Measurements from ENCODE around the gene DFFA.
A peak's percentile ranks its signal among the peaks of the same experiment; 100 is the strongest.
"Not testable (repeated sequence)": the region's sequence is repeated elsewhere in the genome, so short reads cannot be mapped to it uniquely, and the experiment has no call there.

The DFFA gene

DNA sequence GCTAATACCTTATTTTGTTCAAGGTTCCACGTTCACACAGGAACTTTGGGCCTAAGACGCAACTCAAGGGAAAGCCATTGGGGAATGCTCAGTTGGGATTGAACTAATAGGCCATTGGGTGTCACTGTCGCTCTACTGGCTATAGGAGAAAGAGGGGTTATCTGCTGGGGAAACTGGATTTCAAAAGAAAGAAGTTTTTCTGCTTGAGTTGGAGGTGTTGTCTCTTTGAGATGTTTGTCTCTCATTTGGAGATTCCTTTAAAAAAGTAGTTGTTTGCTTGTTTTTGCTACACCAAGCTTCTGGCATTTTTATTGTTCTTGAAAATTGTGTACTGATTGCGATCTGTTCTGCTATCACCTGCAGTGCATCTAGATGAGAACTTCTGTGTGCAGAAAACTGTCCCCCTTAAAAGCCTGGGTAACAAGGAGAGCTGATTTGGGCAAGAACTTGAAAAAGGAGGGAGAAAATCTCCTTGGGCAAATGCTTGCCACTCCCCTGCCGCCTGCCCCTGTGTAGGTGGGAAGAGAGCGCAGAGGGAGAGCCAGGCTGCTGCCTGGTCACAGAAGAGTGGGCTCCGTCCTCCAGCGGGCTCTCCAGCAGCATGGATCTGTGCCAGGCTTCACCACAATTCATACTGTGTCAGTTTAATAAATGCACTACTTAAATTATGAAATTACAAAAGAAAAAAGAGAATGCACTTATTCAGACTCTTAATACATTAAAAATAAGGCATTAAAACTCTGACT is 42.3 kb upstream of the DFFA start:
- Histone ChIP-seq H3K4me1 (ENCODE audit: insufficient read depth, low read length) (peaks cover 50% of the 10 kb centered on the region), H3K9me3 (ENCODE audit: insufficient read depth, low read depth, low read length) (no peaks in the 10 kb centered on the region), H3K27ac (ENCODE audit: low read depth, low read length) (0 out of 2 replicates have a peak overlapping the region, but pooled peaks have one; percentile 24), H3K4me3 (ENCODE audit: low read length) (no peak overlapping the region), H3K27me3 (ENCODE audit: insufficient read depth, low read length) (no peaks in the 10 kb centered on the region), H3K9ac (ENCODE audit: low read depth, low read length) (no peak overlapping the region), H3K36me3 (ENCODE audit: insufficient read depth, low read length) (no peaks in the 10 kb centered on the region)
- 72% methylated on average over 8 of the region's 8 CpGs for WGBS

DNA sequence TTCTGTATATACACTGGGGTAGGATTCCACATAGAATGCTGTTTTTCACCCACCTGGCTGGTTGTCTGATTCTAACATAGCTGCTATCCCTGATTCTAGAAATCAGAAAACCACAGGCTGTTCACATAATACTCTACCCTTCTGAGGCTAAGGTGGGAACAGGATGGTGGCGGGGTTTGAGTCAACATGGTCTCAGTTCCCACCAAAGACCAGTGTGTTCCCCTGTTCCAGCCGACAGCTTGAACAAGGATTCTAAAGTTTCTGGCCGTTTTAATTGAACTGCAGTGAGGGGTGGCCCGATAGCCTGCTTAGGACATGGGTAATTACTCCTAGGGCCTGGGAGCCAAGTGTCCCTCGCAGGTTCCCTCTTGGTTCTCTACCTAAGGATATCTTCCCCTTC is 40.9 kb upstream of the DFFA start:
- H3K27me3 ChIP-seq (ENCODE audit: insufficient read depth, low read length), result no peaks in the 10 kb centered on the region
- H3K4me3 ChIP-seq (ENCODE audit: low read length), result no peak overlapping the region
- no peaks in the 10 kb centered on the region for H3K36me3 ChIP-seq (ENCODE audit: insufficient read depth, low read length)
- 91% methylated on average over 5 of the region's 5 CpGs for WGBS
- no peaks in the 10 kb centered on the region for H3K9me3 ChIP-seq (ENCODE audit: insufficient read depth, low read depth, low read length)
- H3K27ac ChIP-seq (ENCODE audit: low read depth, low read length), result no peak overlapping the region
- peaks cover 48% of the 10 kb centered on the region for H3K4me1 ChIP-seq (ENCODE audit: insufficient read depth, low read length)
- H3K9ac ChIP-seq (ENCODE audit: low read depth, low read length), result no peak overlapping the region

DNA sequence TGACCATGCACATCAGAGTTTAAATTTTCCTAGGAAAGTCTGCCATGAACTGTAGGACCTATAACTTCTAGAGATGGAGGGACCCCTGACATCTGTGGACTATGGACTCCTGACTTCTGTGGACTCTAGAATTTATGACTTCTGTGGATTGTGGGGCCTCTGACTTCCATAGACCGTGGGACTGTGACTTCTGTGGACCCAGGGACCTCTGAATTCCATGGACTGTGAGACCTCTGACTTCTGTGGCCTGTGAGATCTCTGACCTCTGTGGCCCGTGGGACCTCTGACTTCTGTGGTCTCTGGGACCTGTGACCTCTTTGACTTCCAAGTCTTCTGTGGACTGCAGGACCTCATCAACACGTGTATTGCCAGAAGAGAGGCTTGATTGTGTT is 39.2 kb upstream of the DFFA start:
- Histone ChIP-seq H3K36me3 (ENCODE audit: insufficient read depth, low read length) (no peaks in the 10 kb centered on the region), H3K9me3 (ENCODE audit: insufficient read depth, low read depth, low read length) (no peaks in the 10 kb centered on the region), H3K9ac (ENCODE audit: low read depth, low read length) (no peak overlapping the region), H3K27me3 (ENCODE audit: insufficient read depth, low read length) (no peaks in the 10 kb centered on the region), H3K4me1 (ENCODE audit: insufficient read depth, low read length) (peaks cover 35% of the 10 kb centered on the region), H3K27ac (ENCODE audit: low read depth, low read length) (no peak overlapping the region), H3K4me3 (ENCODE audit: low read length) (no peak overlapping the region)
- whole genome bisulfite sequencing, result 84% methylated on average over 3 of the region's 3 CpGs

DNA sequence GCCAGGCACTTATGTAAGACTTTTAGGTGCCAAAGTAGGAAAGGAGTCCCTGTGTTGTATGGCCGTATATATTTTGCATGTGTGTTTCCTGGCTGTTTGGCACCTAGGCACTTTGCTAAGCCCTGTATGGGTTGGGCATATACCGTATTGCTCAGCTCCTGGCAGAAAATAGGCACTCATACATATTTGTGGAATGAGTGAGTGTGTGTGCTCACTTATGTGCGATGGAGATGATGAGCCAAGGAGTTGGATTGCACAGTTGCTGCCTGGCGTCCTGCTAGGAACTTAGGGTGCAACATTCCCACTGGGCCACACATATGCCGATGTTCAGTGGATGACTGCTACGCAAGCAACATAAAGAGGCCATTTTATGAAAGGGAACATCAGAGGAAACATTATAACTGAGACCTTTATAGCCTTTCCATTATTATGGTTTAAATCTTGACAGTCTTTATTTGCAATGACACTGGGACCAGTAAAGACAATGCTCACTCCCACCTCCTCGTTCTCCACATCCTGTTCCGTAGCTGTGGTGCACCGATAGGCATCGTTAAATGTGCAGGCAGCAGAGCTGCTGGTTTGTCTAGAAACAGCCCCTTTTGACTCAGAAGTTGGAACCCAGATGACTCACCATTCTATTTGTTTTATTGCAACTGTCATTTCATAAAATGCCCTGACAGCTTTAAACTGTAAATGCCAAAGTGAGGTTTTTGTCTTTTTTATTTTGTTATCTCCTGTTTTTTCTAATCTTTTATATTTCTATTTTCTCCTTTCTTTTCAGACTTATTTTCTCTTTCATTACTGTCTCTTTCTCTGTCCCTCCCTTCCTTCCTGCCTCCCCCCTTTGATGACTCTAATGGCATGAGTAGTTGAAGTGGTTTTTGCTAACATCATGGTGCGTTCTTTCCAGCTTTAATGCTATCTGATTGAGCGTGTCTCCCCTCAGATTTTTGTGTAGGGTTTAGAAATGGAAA is 38.5 kb upstream of the DFFA start:
- H3K27me3 ChIP-seq (ENCODE audit: insufficient read depth, low read length), result no peaks in the 10 kb centered on the region
- no peak overlapping the region for H3K27ac ChIP-seq (ENCODE audit: low read depth, low read length)
- WGBS, result 85% methylated on average over 12 of the region's 12 CpGs
- H3K4me1 ChIP-seq (ENCODE audit: insufficient read depth, low read length), result peaks cover 32% of the 10 kb centered on the region
- H3K9me3 ChIP-seq (ENCODE audit: insufficient read depth, low read depth, low read length), result no peaks in the 10 kb centered on the region
- no peaks in the 10 kb centered on the region for H3K36me3 ChIP-seq (ENCODE audit: insufficient read depth, low read length)
- H3K9ac ChIP-seq (ENCODE audit: low read depth, low read length), result no peak overlapping the region
- no peak overlapping the region for H3K4me3 ChIP-seq (ENCODE audit: low read length)

DNA sequence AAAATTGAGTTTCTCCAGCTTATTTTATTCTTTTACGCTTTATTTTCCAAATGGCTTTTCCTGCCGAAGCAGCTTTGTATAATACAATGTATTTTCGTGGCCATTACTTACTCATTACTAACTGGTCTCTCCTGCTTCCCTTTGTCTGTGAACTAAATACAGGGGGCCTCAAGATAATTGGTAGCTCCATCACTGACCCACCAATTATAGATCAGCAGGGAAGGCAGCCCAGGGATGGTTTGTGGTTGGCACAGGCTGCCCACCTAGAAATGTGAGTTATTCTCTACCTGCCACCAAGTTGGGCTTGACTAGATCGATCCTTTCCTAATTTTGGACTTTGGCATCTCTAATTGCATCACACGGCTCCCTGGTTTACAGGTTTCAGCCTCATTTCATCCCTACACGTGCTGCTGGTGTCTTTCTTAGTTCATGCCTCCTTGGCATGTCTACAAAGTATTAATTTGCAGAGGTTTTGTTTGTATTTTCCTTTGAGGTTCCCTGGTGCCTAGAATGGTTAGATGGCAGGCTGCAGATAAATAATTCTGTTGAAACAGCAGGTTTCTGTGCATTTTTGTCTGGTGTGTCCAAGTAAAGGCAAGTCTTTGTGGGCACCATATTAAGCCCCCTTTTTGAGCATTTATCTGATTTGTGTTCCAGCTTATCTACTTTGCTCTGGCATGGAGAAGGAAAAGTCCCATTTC is 37.6 kb upstream of the DFFA start:
- 98% methylated on average over 6 of the region's 6 CpGs for WGBS
- H3K4me1 ChIP-seq (ENCODE audit: insufficient read depth, low read length), result peaks cover 26% of the 10 kb centered on the region
- no peak overlapping the region for H3K4me3 ChIP-seq (ENCODE audit: low read length)

DNA sequence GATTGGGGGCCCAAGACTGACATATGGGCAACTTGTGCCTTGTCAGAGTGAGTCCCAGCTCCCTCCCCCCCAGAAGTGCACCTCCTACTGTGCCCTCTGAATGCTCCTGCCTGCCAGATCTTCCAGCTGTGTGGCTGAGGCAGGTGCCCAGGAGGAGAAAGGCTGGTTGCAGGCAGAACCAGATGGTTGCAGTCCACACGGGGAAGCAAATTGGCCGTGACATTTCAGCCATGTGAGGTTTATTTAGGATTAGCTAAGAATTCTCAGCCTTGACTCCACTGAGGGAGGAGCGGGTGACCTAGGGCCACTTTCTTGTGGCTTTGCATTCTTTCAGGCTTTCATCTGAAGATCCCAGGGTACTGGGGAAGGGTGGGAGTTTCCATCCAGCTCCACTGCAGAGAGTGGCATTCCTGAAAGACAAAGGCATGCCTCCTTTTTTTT is 36.2 kb upstream of the DFFA start:
- H3K27ac ChIP-seq (ENCODE audit: low read depth, low read length), result peak overlapping the region; percentile 73

More for the DNA sequence above, 37.6 kb upstream of the DFFA start:
- Histone ChIP-seq H3K9ac (ENCODE audit: low read depth, low read length) (no peak overlapping the region), H3K36me3 (ENCODE audit: insufficient read depth, low read length) (no peaks in the 10 kb centered on the region), H3K27ac (ENCODE audit: low read depth, low read length) (no peak overlapping the region), H3K9me3 (ENCODE audit: insufficient read depth, low read depth, low read length) (no peaks in the 10 kb centered on the region), H3K27me3 (ENCODE audit: insufficient read depth, low read length) (no peaks in the 10 kb centered on the region)

DNA sequence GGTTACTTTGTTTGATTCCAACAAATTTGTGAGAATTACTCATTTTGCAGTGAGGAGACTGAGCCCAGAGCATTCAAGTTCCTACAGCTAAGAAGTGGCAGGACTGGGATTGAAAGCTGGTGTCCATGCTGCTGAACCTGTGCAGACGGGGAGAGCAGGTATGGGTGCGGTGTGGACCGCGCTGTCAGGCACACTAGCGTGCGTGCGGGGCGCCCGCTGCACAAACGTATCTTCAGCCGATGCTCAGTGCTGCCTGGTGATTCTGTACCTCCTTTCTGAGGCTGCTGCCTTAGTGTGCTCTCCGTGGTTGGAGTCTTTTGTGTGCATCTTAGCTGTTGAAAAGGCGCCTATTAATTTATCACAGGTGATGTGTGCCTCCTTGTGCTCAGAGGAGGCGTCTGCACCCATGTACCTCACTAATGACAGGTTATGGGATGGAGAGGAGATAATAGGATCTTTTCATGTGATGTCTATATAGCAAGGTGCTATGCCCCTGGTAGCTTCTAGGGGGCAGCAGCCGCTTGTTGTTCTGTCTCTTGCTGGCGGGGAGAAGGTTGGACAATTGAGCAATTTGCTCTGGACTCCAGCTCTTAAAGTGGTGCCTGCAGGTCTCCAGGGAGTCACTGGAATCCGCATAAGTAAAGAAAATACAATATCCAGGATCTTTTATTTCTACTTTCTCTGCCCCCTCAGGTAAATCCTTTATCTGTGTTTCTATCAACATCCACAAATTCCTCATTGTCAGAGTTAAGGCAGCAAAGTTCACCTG is 35.0 kb upstream of the DFFA start:
- no peak overlapping the region for H3K9ac ChIP-seq (ENCODE audit: low read depth, low read length)
- H3K27me3 ChIP-seq (ENCODE audit: insufficient read depth, low read length), result no peaks in the 10 kb centered on the region
- H3K4me3 ChIP-seq (ENCODE audit: low read length), result no peak overlapping the region
- no peak overlapping the region for H3K27ac ChIP-seq (ENCODE audit: low read depth, low read length)
- H3K36me3 ChIP-seq (ENCODE audit: insufficient read depth, low read length), result no peaks in the 10 kb centered on the region
- H3K4me1 ChIP-seq (ENCODE audit: insufficient read depth, low read length), result peaks cover 21% of the 10 kb centered on the region
- no peaks in the 10 kb centered on the region for H3K9me3 ChIP-seq (ENCODE audit: insufficient read depth, low read depth, low read length)
- 68% methylated on average over 17 of the region's 17 CpGs for WGBS

More for the DNA sequence above, 36.2 kb upstream of the DFFA start:
- Histone ChIP-seq H3K9me3 (ENCODE audit: insufficient read depth, low read depth, low read length) (no peaks in the 10 kb centered on the region), H3K9ac (ENCODE audit: low read depth, low read length) (no peak overlapping the region), H3K4me3 (ENCODE audit: low read length) (0 out of 2 replicates have a peak overlapping the region, but pooled peaks have one; percentile 13), H3K36me3 (ENCODE audit: insufficient read depth, low read length) (no peaks in the 10 kb centered on the region), H3K27me3 (ENCODE audit: insufficient read depth, low read length) (no peaks in the 10 kb centered on the region), H3K4me1 (ENCODE audit: insufficient read depth, low read length) (peaks cover 21% of the 10 kb centered on the region)
- 36% methylated on average over 3 of the region's 3 CpGs for WGBS

DNA sequence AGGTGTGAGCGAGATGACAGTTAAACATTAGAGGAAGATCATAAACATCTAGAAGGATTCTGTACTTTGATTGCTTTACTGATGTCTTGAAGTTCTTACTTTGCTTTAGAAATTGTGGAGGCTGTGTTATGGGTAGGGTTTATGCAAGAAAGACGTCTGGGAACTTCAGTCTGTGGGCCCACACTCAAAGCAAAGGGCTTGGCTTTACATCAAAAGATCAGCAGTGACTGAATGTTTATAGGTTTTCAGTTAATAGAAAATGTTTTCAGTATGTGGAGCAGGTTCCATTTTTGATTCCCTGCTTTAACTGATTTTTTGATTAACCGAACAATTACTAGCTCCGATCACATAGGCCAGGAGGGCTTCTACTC is 34.3 kb upstream of the DFFA start:
- H3K36me3 ChIP-seq (ENCODE audit: insufficient read depth, low read length), result no peaks in the 10 kb centered on the region
- H3K9ac ChIP-seq (ENCODE audit: low read depth, low read length), result no peak overlapping the region
- H3K27me3 ChIP-seq (ENCODE audit: insufficient read depth, low read length), result no peaks in the 10 kb centered on the region
- no peak overlapping the region for H3K27ac ChIP-seq (ENCODE audit: low read depth, low read length)
- WGBS, result 85% methylated on average over 4 of the region's 4 CpGs
- no peak overlapping the region for H3K4me3 ChIP-seq (ENCODE audit: low read length)
- no peaks in the 10 kb centered on the region for H3K9me3 ChIP-seq (ENCODE audit: insufficient read depth, low read depth, low read length)
- peaks cover 21% of the 10 kb centered on the region for H3K4me1 ChIP-seq (ENCODE audit: insufficient read depth, low read length)

DNA sequence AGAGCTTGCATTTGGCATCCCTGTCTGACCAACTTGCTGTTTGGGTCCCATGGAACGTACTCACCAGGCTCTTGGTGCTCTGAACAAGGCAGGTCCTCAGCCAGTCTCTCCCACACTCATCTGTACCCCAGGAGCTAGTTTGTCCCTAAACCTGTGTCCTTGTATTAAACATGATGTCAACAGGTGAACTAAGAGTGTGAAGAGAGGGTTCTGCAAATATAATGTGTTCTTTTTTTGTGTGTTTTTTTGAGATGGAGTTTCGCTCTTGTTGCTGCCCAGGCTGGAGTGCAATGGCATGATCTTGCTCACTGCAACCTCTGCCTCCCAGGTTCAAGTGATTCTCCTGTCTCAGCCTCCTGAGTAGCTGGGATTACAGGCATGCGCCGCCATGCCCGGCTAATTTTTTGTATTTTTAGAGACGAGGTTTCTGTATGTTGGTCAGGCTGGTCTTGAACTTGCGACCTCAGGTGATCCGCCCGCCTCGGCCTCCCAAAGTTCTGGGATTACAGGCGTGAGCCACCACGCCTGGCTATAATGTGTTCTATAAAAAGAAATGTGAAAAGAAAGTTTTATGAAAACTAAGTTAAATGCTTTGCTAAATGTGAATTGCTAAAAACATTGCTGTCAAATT is 33.8 kb upstream of the DFFA start:
- WGBS, result 89% methylated on average over 12 of the region's 12 CpGs
- H3K27ac ChIP-seq (ENCODE audit: low read depth, low read length); H3K27me3 ChIP-seq (ENCODE audit: insufficient read depth, low read length); H3K9ac ChIP-seq (ENCODE audit: low read depth, low read length); H3K9me3 ChIP-seq (ENCODE audit: insufficient read depth, low read depth, low read length); H3K4me3 ChIP-seq (ENCODE audit: low read length); H3K36me3 ChIP-seq (ENCODE audit: insufficient read depth, low read length): not testable (repeated sequence)
- H3K4me1 ChIP-seq (ENCODE audit: insufficient read depth, low read length), result peaks cover 21% of the 10 kb centered on the region

DNA sequence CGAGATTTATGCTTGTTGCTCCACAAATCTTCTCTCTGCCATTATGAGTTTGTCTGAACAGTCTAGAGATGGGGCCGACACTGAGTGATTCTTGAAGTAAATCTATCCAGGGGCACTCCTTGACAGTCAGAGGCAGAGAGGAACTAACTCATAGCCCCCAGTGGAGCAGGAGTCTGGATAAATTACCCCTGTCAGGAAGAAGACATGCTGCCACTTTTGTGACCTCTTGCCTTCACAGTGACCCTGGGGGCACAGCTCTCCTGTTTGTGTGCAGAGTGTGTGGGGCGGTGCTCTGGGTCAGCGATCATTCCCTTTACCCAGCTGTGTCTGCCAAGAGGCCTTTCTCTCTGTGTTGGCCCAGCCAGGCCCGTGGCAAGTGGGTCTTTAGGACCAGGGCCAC is 31.9 kb upstream of the DFFA start:
- no peak overlapping the region; the same call in 1 of the 2 replicates for H3K9ac ChIP-seq (ENCODE audit: low read depth, low read length)
- 82% methylated on average over 5 of the region's 5 CpGs for WGBS
- H3K36me3 ChIP-seq (ENCODE audit: insufficient read depth, low read length), result no peaks in the 10 kb centered on the region
- H3K27me3 ChIP-seq (ENCODE audit: insufficient read depth, low read length), result no peaks in the 10 kb centered on the region
- H3K27ac ChIP-seq (ENCODE audit: low read depth, low read length), result no peak overlapping the region
- no peaks in the 10 kb centered on the region for H3K9me3 ChIP-seq (ENCODE audit: insufficient read depth, low read depth, low read length)
- H3K4me3 ChIP-seq (ENCODE audit: low read length), result no peak overlapping the region
- peaks cover 12% of the 10 kb centered on the region for H3K4me1 ChIP-seq (ENCODE audit: insufficient read depth, low read length)
